OCI-LY7 (cell line): Measurements from ENCODE around the gene PWWP2B. TPM values are rescaled to one million over a fixed set of nuclear protein-coding genes. Genes with fewer than 3 reads are reported as not detected.

Experiments
- BruUV-seq: library from RNA; stranded (reverse); fragments of 400-500 nt; replicated peaks from 2 replicates; lab custom pipeline; 2021; lab: Mats Ljungman, UMichigan
- CTCF ChIA-PET: fragments of 300-600 bp; sonication (Branson Sonifier 250); formaldehyde crosslinking; loops from one replicate; lab custom pipeline; 2022; ENCODE audit warnings: antibody characterized with exemption; ENCODE audit not compliant: unreplicated experiment; lab: Charles Lee
- POLR2A ChIA-PET: fragments of 300-600 bp; sonication (Branson Sonifier 250); formaldehyde crosslinking; loops from one replicate; lab custom pipeline; 2022; ENCODE audit warnings: antibody characterized with exemption; lab: Charles Lee
- DNase-seq: peaks from one replicate; pipeline ENCODE4 v3.0.0-alpha.2; 2015; ENCODE audit warnings: low spot score
- H2AFZ ChIP-seq: fragments of 200-600 bp; sonication (generic), shearing (Covaris generic); 2 replicates; pipeline ENCODE4 v1.6.1; 2014; ENCODE audit warnings: mild to moderate bottlenecking, antibody characterized with exemption, low read length, moderate library complexity
- H3K27ac ChIP-seq: fragments of 200-600 bp; sonication (generic); 2 replicates; pipeline ENCODE4 v1.5.1; 2014; ENCODE audit warnings: mixed run types, low read depth, mild to moderate bottlenecking, moderate library complexity, low read length, inconsistent platforms; ENCODE audit not compliant: poor library complexity, severe bottlenecking
- H3K36me3 ChIP-seq: fragments of 200-600 bp; sonication (generic); 2 replicates; pipeline ENCODE4 v1.6.1; 2014; ENCODE audit warnings: mild to moderate bottlenecking, antibody characterized with exemption, low read length, moderate library complexity, mixed read lengths; ENCODE audit not compliant: insufficient read depth
- H3K4me1 ChIP-seq: fragments of 200-600 bp; sonication (generic); 2 replicates; pipeline ENCODE4 v1.5.1; 2014; ENCODE audit warnings: mild to moderate bottlenecking, low read length; ENCODE audit not compliant: insufficient read depth, poor library complexity, severe bottlenecking
- H3K4me2 ChIP-seq: fragments of 200-600 bp; sonication (generic); 2 replicates; pipeline ENCODE4 v1.6.1; 2014; ENCODE audit warnings: mild to moderate bottlenecking, low read length
- H3K4me3 ChIP-seq: fragments of 200-600 bp; sonication (generic); 2 replicates; pipeline ENCODE4 v1.5.1; 2014; ENCODE audit warnings: mild to moderate bottlenecking, low read depth, low read length; ENCODE audit not compliant: poor library complexity, severe bottlenecking
- H3K79me2 ChIP-seq: fragments of 200-600 bp; sonication (generic); 2 replicates; pipeline ENCODE4 v1.6.1; 2016; ENCODE audit warnings: low read depth, mild to moderate bottlenecking, low read length, moderate library complexity, mixed read lengths; ENCODE audit not compliant: insufficient read depth
- H3K9me2 ChIP-seq: fragments of 200-600 bp; sonication (generic); 2 replicates; pipeline ENCODE4 v1.6.1; 2016; ENCODE audit warnings: mild to moderate bottlenecking, low read length, mixed read lengths; ENCODE audit not compliant: insufficient read depth
- H3K9me3 ChIP-seq: fragments of 200-600 bp; sonication (generic); 2 replicates; pipeline ENCODE4 v1.6.1; 2014; ENCODE audit warnings: mild to moderate bottlenecking, mixed run types, low read length, mixed read lengths
- H4K20me1 ChIP-seq: fragments of 200-600 bp; sonication (generic); 2 replicates; pipeline ENCODE4 v1.6.1; 2014; ENCODE audit warnings: mild to moderate bottlenecking, antibody characterized with exemption, low read length, moderate library complexity, mixed read lengths; ENCODE audit not compliant: insufficient read depth
- CTCF ChIP-seq: fragments of 200-600 bp; sonication (generic); conservative IDR thresholded peaks from 2 replicates; pipeline ENCODE4 v1.5.1; 2014; ENCODE audit warnings: mild to moderate bottlenecking, antibody characterized with exemption, low read length, moderate library complexity, mixed read lengths
- EZH2phosphoT487 ChIP-seq: fragments of 200-600 bp; sonication (generic); IDR thresholded peaks from 2 replicates; pipeline ENCODE4 v1.6.1; 2018; ENCODE audit warnings: low read depth, borderline replicate concordance, mild to moderate bottlenecking, mixed run types, antibody characterized with exemption, low read length, moderate library complexity, mixed read lengths
- intact Hi-C: fragments of 100-400 bp; cut with micrococcal nuclease; formaldehyde crosslinking; loops from one replicate; pipeline ENCODE4 v1.10.0; 2022; ENCODE audit not compliant: unreplicated experiment
- total RNA-seq, 2 experiments: library from RNA; depleted of rRNA in 1 of 2; stranded (reverse); fragments of >200 nt in 1 of 2; shearing (Covaris generic) in 1 of 2; gene quantifications; 2 replicates each; pipeline ENCODE4 v1.2.3, GENCODE V29; 2014 to 2022

The PWWP2B gene
- total RNA-seq, 2 experiments from 2014 or later = 5.9 to 10.6 TPM

DNA sequence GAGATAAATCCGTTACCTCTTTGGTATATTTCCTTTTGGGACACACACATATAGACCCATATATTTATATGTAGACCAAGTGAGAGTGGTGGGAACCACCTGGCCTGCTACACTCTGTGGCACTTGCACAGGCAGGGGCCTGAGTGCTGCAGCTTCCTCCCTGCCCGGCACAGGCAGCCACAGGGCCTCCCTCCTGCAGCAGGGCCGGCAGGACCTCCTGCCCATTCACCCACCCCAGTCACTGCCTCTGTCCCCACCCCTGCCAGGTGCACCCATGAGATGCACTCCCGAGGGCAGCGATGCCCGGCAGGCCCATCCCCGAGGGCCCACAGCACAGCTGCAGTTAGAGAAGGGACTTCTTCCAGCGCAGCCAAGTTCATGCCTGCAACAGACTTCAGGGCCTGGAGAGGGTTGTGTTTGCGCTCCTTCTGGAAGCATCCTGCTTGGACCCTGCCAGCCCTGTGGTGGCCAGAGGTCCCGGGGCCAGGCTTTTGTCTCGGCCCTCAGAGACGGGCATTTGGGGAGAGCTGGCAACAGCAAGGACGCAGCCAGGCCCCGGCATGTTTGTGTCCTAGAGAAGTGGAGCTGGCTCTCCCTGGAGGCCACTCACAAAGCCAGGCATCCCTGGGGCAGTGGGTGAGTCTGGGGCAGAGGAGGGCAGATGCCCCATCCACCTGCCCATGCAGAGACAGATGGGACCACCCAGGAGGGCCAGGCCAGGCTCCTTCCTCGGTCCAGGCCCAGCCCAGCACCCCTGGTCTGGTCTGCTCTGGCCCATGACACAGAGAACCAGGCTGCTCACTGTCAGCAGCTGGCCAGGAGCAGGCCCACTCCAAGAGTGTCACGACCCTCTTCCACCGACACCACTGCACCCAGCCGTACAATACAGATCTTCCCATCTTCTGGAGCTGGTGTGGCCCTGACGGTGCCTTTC, 41.4 kb downstream of the PWWP2B start:
- Histone ChIP-seq H3K9me2 (no peaks in the 10 kb centered on the region), H4K20me1 (no peaks in the 10 kb centered on the region), H3K9me3 (no peaks in the 10 kb centered on the region), H3K4me3 (no peak overlapping the region), H3K79me2 (no peaks in the 10 kb centered on the region), H2AFZ (no peak overlapping the region), H3K36me3 (no peaks in the 10 kb centered on the region), H3K4me2 (no peak overlapping the region), H3K27ac (no peak overlapping the region), H3K4me1 (peaks cover 15% of the 10 kb centered on the region)
- intact Hi-C loops = no loop called here
- BruUV-seq = no TSS peak
- CTCF ChIA-PET = interaction anchor here (0.6 kb wide), 1 partner anchor 10 kb away, joined by 3 read pairs; no protein-coding TSS in a partner anchor
- TF ChIP-seq CTCF = no peak
- no peak for TF ChIP-seq EZH2phosphoT487
- no peak for DNase-seq
- POLR2A ChIA-PET = no interaction called here

GRCh38 chr10:132439025-132439388, 42.0 kb downstream of the PWWP2B start:
- Histone ChIP-seq H3K27ac (no peak overlapping the region), H4K20me1 (no peaks in the 10 kb centered on the region), H3K4me3 (no peak overlapping the region), H3K9me2 (no peaks in the 10 kb centered on the region), H3K79me2 (no peaks in the 10 kb centered on the region), H3K36me3 (no peaks in the 10 kb centered on the region), H2AFZ (no peak overlapping the region), H3K9me3 (no peaks in the 10 kb centered on the region), H3K4me2 (no peak overlapping the region), H3K4me1 (peaks cover 15% of the 10 kb centered on the region)
- CTCF ChIA-PET = interaction anchor here (0.6 kb wide), 1 partner anchor 9 kb away, joined by 3 read pairs; no protein-coding TSS in a partner anchor
- intact Hi-C loops = no loop called here
- BruUV-seq = no TSS peak
- DNase-seq = no peak
- TF ChIP-seq CTCF (no peak), EZH2phosphoT487 (no peak)
- POLR2A ChIA-PET = interaction anchor here (0.9 kb wide), 1 partner anchor 26 kb away, joined by 3 read pairs; no protein-coding TSS in a partner anchor
